SU-DHL-6 (cell line): ENCODE results near the gene HIVEP3.

Experiments used
- H2AFZ ChIP-seq: fragments of 200-600 bp; sonication (generic); 2 replicates; pipeline ENCODE4 v1.6.1; 2014; ENCODE audit warnings: low read depth, mild to moderate bottlenecking, moderate library complexity, mixed read lengths, antibody characterized with exemption, low read length; ENCODE audit not compliant: severe bottlenecking
- H3F3A ChIP-seq: fragments of 200-600 bp; shearing (Covaris generic); 2 replicates; pipeline ENCODE4 v1.6.0; 2016; ENCODE audit warnings: antibody characterized with exemption, mild to moderate bottlenecking; ENCODE audit not compliant: insufficient read depth
- H3K27ac ChIP-seq: fragments of 200-600 bp; sonication (generic); 2 replicates; pipeline ENCODE4 v1.5.1; 2016; ENCODE audit warnings: low read depth, mild to moderate bottlenecking, low read length, moderate library complexity, mixed read lengths
- H3K27me3 ChIP-seq: fragments of 200-600 bp; sonication (generic), shearing (Covaris generic); 2 replicates; pipeline ENCODE4 v1.6.0; 2014; ENCODE audit warnings: mild to moderate bottlenecking, low read length
- H3K36me3 ChIP-seq: fragments of 200-600 bp; sonication (generic); 2 replicates; pipeline ENCODE4 v1.6.1; 2014; ENCODE audit warnings: mild to moderate bottlenecking, low read length, mixed read lengths
- H3K4me2 ChIP-seq: fragments of 300-600, 200-600 bp; shearing (Covaris generic), sonication (generic); 2 replicates; pipeline ENCODE4 v1.6.0; 2014; ENCODE audit warnings: low read length, low read depth, mild to moderate bottlenecking; ENCODE audit not compliant: poor library complexity, severe bottlenecking
- H3K4me3 ChIP-seq: fragments of 200-600 bp; sonication (generic); 2 replicates; pipeline ENCODE4 v1.5.1; 2014; ENCODE audit warnings: antibody characterized with exemption, low read length, mild to moderate bottlenecking, mixed read lengths; ENCODE audit not compliant: insufficient read depth, poor library complexity, severe bottlenecking
- H3K79me2 ChIP-seq: fragments of 200-600 bp; sonication (generic); 2 replicates; pipeline ENCODE4 v1.6.1; 2014; ENCODE audit warnings: mild to moderate bottlenecking, low read length, moderate library complexity; ENCODE audit not compliant: insufficient read depth
- H3K9ac ChIP-seq: fragments of 200-600 bp; sonication (generic); 2 replicates; pipeline ENCODE4 v1.7.0; 2014; ENCODE audit warnings: mild to moderate bottlenecking, low read length
- H3K9me2 ChIP-seq: fragments of 200-600 bp; sonication (generic); replicated peaks from 2 replicates; pipeline ENCODE4 v1.6.1; 2014; ENCODE audit warnings: low read length; ENCODE audit not compliant: insufficient read depth
- H3K9me3 ChIP-seq: fragments of 200-600 bp; sonication (generic); 2 replicates; pipeline ENCODE4 v1.6.1; 2014; ENCODE audit warnings: low read length, mixed read lengths; ENCODE audit not compliant: insufficient read depth
- H4K20me1 ChIP-seq: fragments of 200-600 bp; sonication (generic); 2 replicates; pipeline ENCODE4 v1.6.1; 2014; ENCODE audit warnings: low read depth, mild to moderate bottlenecking, antibody characterized with exemption, low read length, moderate library complexity, mixed read lengths
- CTCF ChIP-seq: fragments of 200-600 bp; sonication (generic); IDR thresholded peaks from one replicate; pipeline ENCODE4 v1.5.1; 2017; ENCODE audit warnings: antibody characterized with exemption, mild to moderate bottlenecking, low read length, moderate library complexity; ENCODE audit not compliant: insufficient read depth, poor library complexity, severe bottlenecking
- EZH2phosphoT487 ChIP-seq: fragments of 200-600 bp; sonication (generic), shearing (Covaris generic); conservative IDR thresholded peaks from 2 replicates; pipeline ENCODE4 v1.6.1; 2018; ENCODE audit warnings: mild to moderate bottlenecking, antibody characterized with exemption, low read length, moderate library complexity, mixed read lengths

The HIVEP3 gene

GRCh38 chr1:41515778-41516167, 402.9 kb downstream of the HIVEP3 start:
- peaks cover 25% of the 10 kb centered on the region for H3F3A ChIP-seq
- no peak overlapping the region for H3K4me3 ChIP-seq
- no peak overlapping the region for H2AFZ ChIP-seq
- H3K9ac ChIP-seq, result no peak overlapping the region
- no peak overlapping the region for H3K27ac ChIP-seq
- no peaks in the 10 kb centered on the region for H3K9me2 ChIP-seq
- no peaks in the 10 kb centered on the region for H4K20me1 ChIP-seq
- H3K9me3 ChIP-seq, result no peaks in the 10 kb centered on the region
- H3K4me2 ChIP-seq, result no peak overlapping the region
- TF ChIP-seq EZH2phosphoT487 (no peak), CTCF (no peak)
- no peaks in the 10 kb centered on the region for H3K79me2 ChIP-seq
- no peaks in the 10 kb centered on the region for H3K36me3 ChIP-seq
- H3K27me3 ChIP-seq, result no peaks in the 10 kb centered on the region

- H3K4me3 ChIP-seq, result no peak overlapping the region
- H3K4me2 ChIP-seq, result no peak overlapping the region
Observed at GRCh38 chr1:41515131-41515678, 403.5 kb downstream of the HIVEP3 start.

GRCh38 chr1:41514381-41514780, 404.3 kb downstream of the HIVEP3 start:
- H3K27ac ChIP-seq, result no peak overlapping the region
- no peaks in the 10 kb centered on the region for H4K20me1 ChIP-seq
- no peaks in the 10 kb centered on the region for H3K27me3 ChIP-seq

More at GRCh38 chr1:41515131-41515678, 403.5 kb downstream of the HIVEP3 start:
- no peak overlapping the region for H3K27ac ChIP-seq
- no peaks in the 10 kb centered on the region for H3K9me3 ChIP-seq
- H3K9me2 ChIP-seq, result no peaks in the 10 kb centered on the region
- no peaks in the 10 kb centered on the region for H3K36me3 ChIP-seq
- H3K9ac ChIP-seq, result no peak overlapping the region
- H3F3A ChIP-seq, result peaks cover 25% of the 10 kb centered on the region
- H3K27me3 ChIP-seq, result no peaks in the 10 kb centered on the region
- no peak overlapping the region for H2AFZ ChIP-seq
- no peaks in the 10 kb centered on the region for H3K79me2 ChIP-seq
- TF ChIP-seq EZH2phosphoT487, result no peak
- no peak for TF ChIP-seq CTCF
- H4K20me1 ChIP-seq, result no peaks in the 10 kb centered on the region

More at GRCh38 chr1:41514381-41514780, 404.3 kb downstream of the HIVEP3 start:
- Histone ChIP-seq H2AFZ (no peak overlapping the region), H3K79me2 (no peaks in the 10 kb centered on the region), H3K9me3 (no peaks in the 10 kb centered on the region), H3K9ac (no peak overlapping the region), H3K4me2 (no peak overlapping the region), H3K36me3 (no peaks in the 10 kb centered on the region), H3K4me3 (no peak overlapping the region), H3F3A (peaks cover 23% of the 10 kb centered on the region), H3K9me2 (no peaks in the 10 kb centered on the region)
- TF ChIP-seq EZH2phosphoT487, result no peak
- no peak for TF ChIP-seq CTCF
